Gastrocnemius medialis (tissue), 4 donors: ENCODE measurements around the gene LAMA3. TPM values are rescaled to one million over a fixed set of nuclear protein-coding genes. Genes with fewer than 3 reads are reported as not detected.

Source experiments
- ATAC-seq, 2 donors: fragments of 150-250 bp; one replicate each; pipeline ENCODE4 v1.9.1; 2016
- DNase-seq, 2 donors: peaks; one replicate each; pipeline ENCODE4 v3.0.0-alpha.2; 2019
- H3K27ac ChIP-seq, 4 donors: fragments of 200-600 bp; sonication (generic); 1 replicate in 1 of 4; 2 replicates in 3 of 4; pipeline ENCODE4 v1.5.1; 2016 to 2018; ENCODE audit warnings: mild to moderate bottlenecking in 2 of 4, moderate library complexity in 1 of 4
- H3K27me3 ChIP-seq, 3 donors: fragments of 200-600 bp; sonication (generic) in 2 of 3; 1 replicate in 1 of 3; 2 replicates in 2 of 3; pipeline versions ENCODE4 v1.5.1 to v1.6.0; 2016 to 2019; ENCODE audit warnings: mild to moderate bottlenecking in 1 of 3, moderate library complexity in 1 of 3
- H3K36me3 ChIP-seq, 2 donors: fragments of 200-600 bp; sonication (generic) in 1 of 2; one replicate each; pipeline ENCODE4 v1.5.1; 2017 to 2018
- H3K4me1 ChIP-seq, 2 donors: fragments of 200-600 bp; sonication (generic) in 1 of 2; one replicate each; pipeline ENCODE4 v1.5.1; 2016 to 2017; ENCODE audit warnings: mild to moderate bottlenecking in 2 of 2
- H3K4me3 ChIP-seq, 4 donors: fragments of 200-600 bp; sonication (generic) in 3 of 4; 1 replicate in 1 of 4; 2 replicates in 3 of 4; pipeline ENCODE4 v1.5.1; 2016 to 2019; ENCODE audit warnings: mild to moderate bottlenecking in 2 of 4
- H3K9me3 ChIP-seq, 3 donors: fragments of 200-600 bp; sonication (generic) in 2 of 3; 1 replicate in 1 of 3; 2 replicates in 2 of 3; pipeline ENCODE4 v1.5.1; 2016 to 2019
- CTCF ChIP-seq, 5 experiments: fragments of 450-650 bp in 3 of 5; fragments of 200-600 bp in 2 of 5; sonication (generic) in 2 of 5; IDR thresholded peaks in 4 of 5; conservative IDR thresholded peaks in 1 of 5; 1 replicate in 4 of 5; 2 replicates in 1 of 5; pipeline ENCODE4 v1.5.1; 2016 to 2019; ENCODE audit warnings: antibody characterized with exemption in 5 of 5, mild to moderate bottlenecking in 3 of 5, moderate library complexity in 3 of 5
- POLR2A ChIP-seq, 2 donors: fragments of 450-650 bp; IDR thresholded peaks; one replicate each; pipeline ENCODE4 v1.6.1; 2017; ENCODE audit warnings: antibody characterized with exemption in 2 of 2, mild to moderate bottlenecking in 2 of 2, moderate library complexity in 2 of 2
- in situ Hi-C, 4 donors: fragments of 200-750 bp; cut with MboI; loops; one replicate each; pipeline versions ENCODE4 v1.15.0 to v1.8.0; 2017; ENCODE audit warnings: low sequenced_read_pairs in 4 of 4
- intact Hi-C: fragments of 100-400 bp; cut with DNase I; formaldehyde crosslinking; loops from one replicate; pipeline ENCODE4 v1.15.1; 2023; ENCODE audit warnings: low total_unique reads
- total RNA-seq, 4 donors: library from RNA; depleted of rRNA; stranded (reverse); fragments of >200 nt; gene quantifications; one replicate each; pipeline versions ENCODE4 v1.1.0 to v1.2.3, GENCODE V29; 2016

Gene LAMA3
- total RNA-seq, 4 donors from 2014 or later, result 1.1 to 5.3 (median 2.1) TPM

- Histone ChIP-seq H3K4me1 (peaks cover 22 to 28% of the 10 kb centered on the region in 2 donors), H3K27me3 (no peaks in the 10 kb centered on the region), H3K27ac (peak overlapping the region in 1 of 4 donors; percentile 74), H3K36me3 (no peaks in the 10 kb centered on the region), H3K9me3 (no peaks in the 10 kb centered on the region), H3K4me3 (no peak overlapping the region)
- TF ChIP-seq CTCF (IDR thresholded peaks at IDR 0.05 in 4 of 5, conservative IDR thresholded peaks at IDR 0.05 in 1 of 5) (no peak), POLR2A (IDR thresholded peaks at IDR 0.05) (no peak)
- in situ Hi-C loops (loop anchor here in 3 of 4 donors (10.0 to 25.0 kb wide), 5 partner anchors 60 to 312 kb away; partner anchors contain the start of gene RMC1 (in 1 of the 3)), intact Hi-C loops (loop anchor here (2.0 to 10.0 kb wide), 3 partner anchors 250 to 320 kb away; partner anchors contain the start of gene RMC1)
- ATAC-seq (no peak), DNase-seq (no peak)
Measured at GRCh38 chr18:23824669-23825068, 135.4 kb downstream of the LAMA3 start.

- Histone ChIP-seq H3K4me1 (peaks cover 22 to 28% of the 10 kb centered on the region in 2 donors), H3K27me3 (no peaks in the 10 kb centered on the region), H3K4me3 (no peak overlapping the region), H3K36me3 (no peaks in the 10 kb centered on the region), H3K9me3 (no peaks in the 10 kb centered on the region), H3K27ac (peak overlapping the region; percentile 70 to 79 (median 72))
- peak in 1 of 2 donors; percentile 1 for ATAC-seq
- DNase-seq, result no peak
- intact Hi-C loops (loop anchor here (2.0 to 10.0 kb wide), 3 partner anchors 249 to 321 kb away; partner anchors contain the start of gene RMC1), in situ Hi-C loops (loop anchor here in 2 of 4 donors (10.0 kb wide), 2 partner anchors 59 to 89 kb away; no protein-coding TSS in a partner anchor)
- TF ChIP-seq CTCF (IDR thresholded peaks at IDR 0.05 in 4 of 5, conservative IDR thresholded peaks at IDR 0.05 in 1 of 5), result no peak
- no peak for TF ChIP-seq POLR2A (IDR thresholded peaks at IDR 0.05)
Measured at GRCh38 chr18:23825496-23825895, 136.2 kb downstream of the LAMA3 start.

- intact Hi-C loops (loop anchor here (2.0 to 10.0 kb wide), 4 partner anchors 93 to 321 kb away; partner anchors contain the start of gene RMC1), in situ Hi-C loops (loop anchor here in 2 of 4 donors (10.0 kb wide), 2 partner anchors 59 to 89 kb away; no protein-coding TSS in a partner anchor)
- ATAC-seq (peak; percentile 98 to 99), DNase-seq (peak; percentile 89 to 90)
- H3K4me1 ChIP-seq, result peaks cover 22 to 28% of the 10 kb centered on the region in 2 donors
- TF ChIP-seq CTCF (IDR thresholded peaks at IDR 0.05 in 4 of 5, conservative IDR thresholded peaks at IDR 0.05 in 1 of 5), result no peak
- TF ChIP-seq POLR2A (IDR thresholded peaks at IDR 0.05), result peak; percentile 58 to 68
- H3K9me3 ChIP-seq, result no peaks in the 10 kb centered on the region
- H3K4me3 ChIP-seq, result no peak overlapping the region
- no peaks in the 10 kb centered on the region for H3K27me3 ChIP-seq
- no peaks in the 10 kb centered on the region for H3K36me3 ChIP-seq
- peak overlapping the region; percentile 70 to 80 (median 76) for H3K27ac ChIP-seq
Measured at GRCh38 chr18:23825978-23826405, 136.7 kb downstream of the LAMA3 start.

- intact Hi-C loops (loop anchor here (2.0 to 10.0 kb wide), 3 partner anchors 92 to 322 kb away; partner anchors contain the start of gene RMC1), in situ Hi-C loops (loop anchor here in 2 of 4 donors (10.0 kb wide), 2 partner anchors 58 to 88 kb away; no protein-coding TSS in a partner anchor)
- ATAC-seq, result peak in 1 of 2 donors; percentile 15
- Histone ChIP-seq H3K4me3 (no peak overlapping the region), H3K27ac (peak overlapping the region; percentile 70 to 80 (median 76)), H3K36me3 (no peaks in the 10 kb centered on the region), H3K4me1 (peaks cover 22 to 28% of the 10 kb centered on the region in 2 donors), H3K9me3 (no peaks in the 10 kb centered on the region), H3K27me3 (no peaks in the 10 kb centered on the region)
- TF ChIP-seq POLR2A (IDR thresholded peaks at IDR 0.05) (no peak), CTCF (IDR thresholded peaks at IDR 0.05 in 4 of 5, conservative IDR thresholded peaks at IDR 0.05 in 1 of 5) (no peak)
- no peak for DNase-seq
Measured at GRCh38 chr18:23826850-23827620, 137.8 kb downstream of the LAMA3 start.
